Activated naive CD4-positive, alpha-beta T cell treated with anti-CD3 and anti-CD28 coated beads, Interleukin-2, amount 50 U/mL, for 16 hours (primary cell): Measurements from ENCODE around the gene OR51A4.
"Not testable (repeated sequence)": the region's sequence is repeated elsewhere in the genome, so short reads cannot be mapped to it uniquely, and the experiment has no call there.

ENCODE experiments used
- DNase-seq: peaks from one replicate; pipeline ENCODE4 v3.0.0-alpha.2; 2020

Gene OR51A4

GRCh38 chr11:4947505-4947904 lies at the start of gene OR51A4:
Gene OR51A4, minus strand, starts transcription at chr11:4947605. Its CDS starts 505 bp downstream, at chr11:4947100.
- no peak for DNase-seq

GRCh38 chr11:4994551-4994950 lies 47.1 kb upstream of the OR51A4 start, which contains the start of gene OR51L1:
Gene OR51L1, plus strand, starts transcription at chr11:4994851. Its CDS starts 4,132 bp downstream, at chr11:4998983.
- DNase-seq = no peak

- no peak for DNase-seq
Measured at GRCh38 chr11:4991060-4991459, 43.7 kb upstream of the OR51A4 start.

DNA sequence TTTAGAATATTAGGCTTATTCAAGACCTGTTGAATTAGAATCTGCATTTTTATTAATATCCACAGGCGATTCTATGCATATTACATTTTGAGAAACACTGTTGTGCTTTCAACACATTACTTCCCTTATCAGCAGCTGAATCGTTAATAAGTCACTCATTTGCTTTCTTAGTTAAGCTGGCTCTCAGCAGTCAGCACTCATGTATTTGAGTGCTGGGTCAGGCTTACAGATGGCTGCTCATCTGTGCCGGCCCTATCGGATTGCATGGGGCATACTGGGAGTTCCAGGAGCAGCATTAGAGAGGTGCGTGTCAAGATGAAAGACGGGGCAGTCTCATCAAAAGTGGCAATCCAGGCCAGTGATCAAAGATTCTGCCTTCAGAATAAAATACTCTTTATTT lies 36.4 kb upstream of the OR51A4 start:
- DNase-seq = no peak

DNA sequence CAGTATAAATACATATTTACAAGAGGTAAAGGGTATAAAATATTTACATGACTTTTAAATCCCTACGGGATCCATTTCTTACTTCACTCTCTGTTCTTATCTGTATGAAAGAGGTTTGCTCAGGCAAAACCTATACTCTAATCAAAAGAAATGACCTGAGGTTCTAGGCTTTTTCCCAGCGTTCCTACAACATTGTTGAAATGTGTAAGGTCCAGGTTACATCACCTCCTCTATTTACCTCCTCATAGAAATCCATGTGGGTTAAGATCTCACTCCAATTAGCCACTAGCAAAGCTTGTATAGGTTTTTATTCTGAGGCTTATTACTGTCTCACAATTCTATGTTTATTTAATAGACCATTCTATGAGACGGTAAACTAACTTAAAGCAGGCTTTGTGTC lies 35.3 kb upstream of the OR51A4 start:
- DNase-seq = no peak

- no peak for DNase-seq
Measured at GRCh38 chr11:4979036-4979435, 31.6 kb upstream of the OR51A4 start.

DNA sequence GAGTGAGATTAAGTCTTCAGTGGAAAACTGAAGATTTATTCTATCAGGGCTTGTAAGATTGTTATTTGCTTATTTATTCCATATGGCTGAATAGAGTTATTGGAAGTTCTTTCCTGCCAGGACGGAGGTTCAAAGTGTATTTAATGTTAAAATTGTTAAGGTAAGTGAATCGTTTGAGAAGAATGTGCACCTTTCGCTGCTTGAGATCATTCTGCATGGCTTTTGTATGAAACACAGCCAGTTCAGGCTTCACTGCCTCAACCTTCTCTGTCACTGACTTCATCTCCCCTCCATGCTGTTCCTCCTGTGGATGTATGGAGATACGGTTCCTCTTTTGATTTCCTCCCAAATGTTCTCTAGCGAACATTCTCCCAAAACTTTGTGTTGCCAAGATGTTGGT lies 28.0 kb upstream of the OR51A4 start:
- DNase-seq = no peak

GRCh38 chr11:4962816-4963215 lies 15.4 kb upstream of the OR51A4 start:
- DNase-seq = no peak

DNA sequence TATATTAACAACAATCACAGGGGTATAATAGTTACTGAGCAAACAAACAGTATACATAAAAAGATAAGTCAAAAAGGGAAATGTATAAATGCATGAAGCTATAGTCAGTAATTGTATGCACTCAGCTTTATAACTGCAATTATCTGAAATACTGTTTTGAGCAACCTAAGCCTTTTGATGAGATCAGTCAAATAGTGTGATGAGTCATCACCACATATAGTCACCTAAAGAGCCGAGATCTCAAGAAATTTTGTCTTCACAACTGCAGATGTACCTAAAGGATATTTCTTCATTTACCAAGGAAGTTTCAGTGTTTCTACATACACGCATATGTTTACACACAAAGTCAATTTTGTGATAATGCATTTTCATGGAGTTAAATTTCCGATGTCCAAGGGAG lies 13.5 kb upstream of the OR51A4 start:
- no peak for DNase-seq

DNA sequence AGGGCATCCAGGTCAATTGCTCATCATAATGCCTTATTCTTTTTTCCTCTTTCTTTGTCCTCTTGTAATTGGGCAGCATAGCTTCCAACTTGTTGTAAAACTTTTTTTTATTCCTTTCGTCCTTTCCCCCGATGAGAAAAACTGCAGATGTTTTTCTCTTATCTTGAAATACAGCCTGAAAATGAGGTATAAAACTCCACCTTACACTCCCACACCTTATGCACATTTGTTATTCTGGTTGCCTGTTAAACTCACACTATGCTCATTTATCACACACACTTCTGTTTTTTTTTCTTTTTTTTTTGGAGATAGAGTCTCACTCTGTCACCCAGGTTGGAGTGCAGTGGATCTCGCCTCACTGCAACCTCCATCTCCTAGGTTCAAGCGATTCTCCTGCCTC lies 10.0 kb upstream of the OR51A4 start:
- no peak for DNase-seq

DNA sequence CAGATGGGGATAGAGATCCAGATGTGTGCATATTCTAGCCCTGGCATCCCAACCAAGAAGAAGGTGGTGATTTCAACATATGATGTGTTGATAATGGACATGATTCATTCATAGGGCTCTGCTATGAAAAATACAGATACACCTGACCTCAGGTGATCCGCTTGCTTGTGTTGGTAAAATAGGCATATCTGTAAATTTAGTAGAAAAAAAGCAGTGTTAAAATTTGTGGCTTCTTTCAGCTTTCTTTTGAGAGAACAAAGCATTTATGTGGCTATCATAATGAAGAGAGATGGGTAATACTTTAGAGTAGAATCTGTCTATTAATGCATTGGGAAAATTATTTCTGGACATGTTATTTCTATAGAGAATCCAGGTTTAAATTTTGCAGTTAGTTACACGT lies 8.2 kb upstream of the OR51A4 start, which contains the start of gene OR51A2:
Gene OR51A2 (minus strand): TSS at position 101 of the 400 bp plus-strand sequence. CDS start 0 bp downstream, at position 101.
- not testable (repeated sequence) for DNase-seq

- DNase-seq = no peak
Measured at GRCh38 chr11:4936745-4937144, 10.7 kb downstream of the OR51A4 start.

DNA sequence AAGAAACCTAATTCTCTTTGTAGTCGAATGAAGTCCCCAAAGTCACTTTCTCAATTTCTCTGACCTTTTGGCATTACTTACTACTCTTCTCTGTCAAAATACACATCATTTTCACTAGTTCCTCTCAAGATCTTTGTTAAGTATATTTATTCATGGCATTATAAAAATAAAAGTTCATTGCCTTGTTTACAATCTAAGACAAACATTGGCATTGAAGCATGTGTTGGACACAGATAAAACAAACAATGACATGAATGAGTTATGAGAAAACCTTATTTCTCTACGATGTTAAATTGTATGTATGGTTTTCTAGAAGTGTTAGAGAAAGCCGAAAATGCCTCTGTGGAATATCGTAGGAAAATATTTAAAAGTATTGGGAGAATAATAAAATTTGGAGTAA lies 14.7 kb downstream of the OR51A4 start:
- no peak for DNase-seq

- no peak for DNase-seq
Measured at GRCh38 chr11:4926608-4927007, 20.8 kb downstream of the OR51A4 start.

GRCh38 chr11:4924239-4924638 lies 23.2 kb downstream of the OR51A4 start, which contains the start of gene OR51G1:
Gene OR51G1, minus strand, starts transcription at chr11:4924339. Its CDS starts 0 bp downstream, at chr11:4924339.
- no peak for DNase-seq

- no peak for DNase-seq
Measured at GRCh38 chr11:4922304-4922703, 25.1 kb downstream of the OR51A4 start.

DNA sequence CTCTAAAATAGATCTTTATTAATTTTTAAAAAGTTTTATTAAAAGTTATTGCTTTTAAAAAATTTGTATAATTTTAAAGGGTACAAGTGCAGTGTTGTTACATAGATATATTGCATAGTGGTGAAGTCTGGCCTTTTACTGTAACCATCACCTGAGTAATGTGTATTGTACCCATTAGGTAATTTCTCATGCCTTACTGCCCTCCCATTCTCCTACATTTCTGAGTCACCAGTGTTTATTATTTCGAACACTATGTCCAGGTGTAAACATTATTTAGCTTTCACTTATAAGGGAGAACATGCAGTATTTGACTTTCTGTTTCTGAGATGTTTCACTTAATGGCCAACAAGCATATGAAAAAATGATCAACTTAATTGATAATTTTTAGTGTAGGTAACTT lies 25.6 kb downstream of the OR51A4 start:
- DNase-seq = no peak

- DNase-seq = no peak
Measured at GRCh38 chr11:4919250-4919649, 28.2 kb downstream of the OR51A4 start, which contains the start of gene OR51G2. Gene OR51G2, minus strand, starts transcription at chr11:4919350. Its CDS starts 3,687 bp downstream, at chr11:4915663.

DNA sequence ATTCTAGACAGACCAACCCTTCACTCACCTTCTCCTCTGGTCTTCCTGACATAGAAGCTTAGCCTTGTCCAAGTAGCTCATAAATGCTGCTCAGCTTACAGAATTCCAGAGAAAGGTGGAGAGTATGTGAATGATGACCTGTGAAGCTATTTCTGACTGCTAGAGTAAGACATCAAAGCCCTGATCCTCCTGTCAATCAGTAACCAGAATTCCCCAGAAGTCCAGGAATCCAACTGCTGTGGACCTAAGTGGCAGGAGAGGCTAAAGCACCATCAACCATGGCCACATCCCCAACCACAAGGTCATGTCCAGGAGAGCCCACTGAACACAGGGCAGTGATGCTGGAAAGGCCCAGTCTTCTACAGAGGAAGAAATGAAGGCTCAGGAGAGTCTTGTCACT lies 30.8 kb downstream of the OR51A4 start:
- DNase-seq = no peak

DNA sequence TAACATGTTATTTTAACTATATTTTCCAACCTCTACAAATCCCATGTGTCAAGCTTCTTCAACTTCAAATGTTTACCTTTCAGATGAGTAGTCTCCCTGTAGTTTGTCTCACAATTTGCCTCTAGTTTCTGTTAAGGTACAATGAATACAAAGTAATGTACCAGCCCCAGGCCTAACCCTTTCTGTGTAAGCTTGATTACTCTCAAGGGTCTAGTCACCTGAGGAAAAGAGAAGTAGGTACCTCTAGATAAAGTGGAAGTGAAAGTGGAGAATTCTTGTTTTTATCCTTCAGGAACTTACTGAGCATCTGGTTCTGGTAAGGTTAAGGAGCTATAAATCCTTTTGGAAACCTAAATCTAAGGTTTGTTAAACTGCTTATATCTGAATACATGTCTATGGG lies 43.9 kb downstream of the OR51A4 start, which contains the start of gene OR51A7:
Gene OR51A7 (plus strand): TSS at position 300 of the 400 bp plus-strand sequence. CDS start 3,587 bp downstream, outside the sequence.
- no peak for DNase-seq
